Activated CD4-positive, alpha-beta T cell treated with anti-CD3 and anti-CD28 coated beads, Interleukin-2, Interleukin-6, amounts not matched to agents 100 ng/mL and 50 ng/mL, durations not matched to agents 16 hours and 8 hours (primary cell): ENCODE data around the gene PHF12.
A peak's percentile ranks its signal among the peaks of the same experiment; 100 is the strongest.

Source experiments
- DNase-seq: peaks from one replicate; pipeline ENCODE4 v3.0.0-alpha.2; 2020

Gene PHF12

DNA sequence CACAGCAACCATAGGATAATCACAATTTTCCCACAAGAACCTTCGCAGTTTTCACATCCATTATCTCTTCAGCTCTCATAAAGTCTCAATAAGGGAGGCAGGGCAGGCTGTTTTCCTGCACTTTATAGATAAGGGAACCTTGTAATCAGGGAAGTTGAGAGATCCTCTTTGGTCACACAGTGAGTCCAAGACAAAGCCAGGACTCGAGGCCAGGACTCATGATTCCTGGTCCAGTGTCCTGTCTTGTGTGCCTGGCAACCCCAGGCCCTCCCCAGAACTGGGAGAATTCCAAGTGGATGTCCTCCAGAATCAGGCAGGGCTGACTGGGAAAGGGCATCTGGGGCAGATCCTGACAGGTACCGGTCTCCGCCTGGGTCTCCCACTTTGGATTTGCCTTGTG is 23.1 kb upstream of the PHF12 start:
- no peak for DNase-seq

DNA sequence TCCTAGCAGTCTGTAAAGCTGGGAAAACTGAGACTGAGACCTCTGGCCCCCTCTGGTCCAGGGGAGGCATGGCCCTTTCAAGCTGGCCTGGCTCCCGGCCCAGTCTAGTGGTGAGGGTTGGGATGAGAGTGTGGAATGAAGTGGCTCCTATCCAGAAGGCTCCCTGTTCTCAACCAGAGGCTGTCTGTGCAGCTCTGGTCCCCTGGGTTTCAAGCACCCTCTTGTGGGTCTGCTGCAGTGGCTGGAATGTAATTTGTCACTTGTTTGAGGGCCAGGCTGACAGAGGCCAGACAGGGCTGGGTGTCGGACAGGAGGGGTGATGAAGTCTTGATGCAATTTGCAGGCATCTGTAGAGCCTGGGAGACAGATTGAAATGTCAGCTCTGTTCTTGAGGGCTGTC is 22.1 kb upstream of the PHF12 start:
- no peak for DNase-seq

- no peak for DNase-seq
Measured at GRCh38 chr17:28972437-28972836, 21.1 kb upstream of the PHF12 start.

- no peak for DNase-seq
Measured at GRCh38 chr17:28970879-28971278, 19.6 kb upstream of the PHF12 start.

DNA sequence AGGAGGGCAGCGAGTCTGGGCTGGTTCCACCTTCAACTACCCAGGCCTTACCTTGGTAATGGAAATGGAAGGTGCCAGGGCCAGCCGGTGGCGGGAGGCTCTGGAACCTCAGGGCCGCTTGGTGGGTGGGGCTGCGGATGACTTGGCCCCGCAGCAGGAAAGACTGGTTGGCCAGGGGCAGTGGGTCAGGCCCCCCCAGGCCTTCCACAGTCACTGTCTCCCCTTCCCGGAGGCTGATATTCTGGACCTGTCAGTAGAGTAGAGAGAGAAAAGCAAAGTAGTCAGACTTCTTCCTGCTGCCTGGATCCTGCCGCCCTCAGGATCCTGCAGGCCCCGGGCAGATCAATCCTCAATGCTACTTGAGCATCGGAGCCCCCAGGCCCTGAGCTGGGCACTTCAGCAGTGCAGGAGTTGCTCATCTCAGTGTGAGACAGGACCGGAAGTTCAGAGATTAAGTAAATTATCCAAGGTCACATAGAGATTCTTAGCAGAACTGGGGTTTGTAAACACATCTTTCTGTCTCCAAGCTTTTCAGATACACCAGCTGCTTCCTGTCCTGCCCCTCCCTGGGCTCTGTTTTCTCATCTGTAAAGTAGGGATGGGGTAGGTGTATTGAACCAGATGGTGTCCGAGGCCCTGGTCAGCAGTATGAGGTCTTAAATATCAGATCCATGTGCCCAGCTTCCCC is 18.5 kb upstream of the PHF12 start:
- no peak for DNase-seq

GRCh38 chr17:28968914-28969295 is 17.6 kb upstream of the PHF12 start:
- no peak for DNase-seq

- no peak for DNase-seq
Measured at GRCh38 chr17:28968231-28968913, 17.1 kb upstream of the PHF12 start.

DNA sequence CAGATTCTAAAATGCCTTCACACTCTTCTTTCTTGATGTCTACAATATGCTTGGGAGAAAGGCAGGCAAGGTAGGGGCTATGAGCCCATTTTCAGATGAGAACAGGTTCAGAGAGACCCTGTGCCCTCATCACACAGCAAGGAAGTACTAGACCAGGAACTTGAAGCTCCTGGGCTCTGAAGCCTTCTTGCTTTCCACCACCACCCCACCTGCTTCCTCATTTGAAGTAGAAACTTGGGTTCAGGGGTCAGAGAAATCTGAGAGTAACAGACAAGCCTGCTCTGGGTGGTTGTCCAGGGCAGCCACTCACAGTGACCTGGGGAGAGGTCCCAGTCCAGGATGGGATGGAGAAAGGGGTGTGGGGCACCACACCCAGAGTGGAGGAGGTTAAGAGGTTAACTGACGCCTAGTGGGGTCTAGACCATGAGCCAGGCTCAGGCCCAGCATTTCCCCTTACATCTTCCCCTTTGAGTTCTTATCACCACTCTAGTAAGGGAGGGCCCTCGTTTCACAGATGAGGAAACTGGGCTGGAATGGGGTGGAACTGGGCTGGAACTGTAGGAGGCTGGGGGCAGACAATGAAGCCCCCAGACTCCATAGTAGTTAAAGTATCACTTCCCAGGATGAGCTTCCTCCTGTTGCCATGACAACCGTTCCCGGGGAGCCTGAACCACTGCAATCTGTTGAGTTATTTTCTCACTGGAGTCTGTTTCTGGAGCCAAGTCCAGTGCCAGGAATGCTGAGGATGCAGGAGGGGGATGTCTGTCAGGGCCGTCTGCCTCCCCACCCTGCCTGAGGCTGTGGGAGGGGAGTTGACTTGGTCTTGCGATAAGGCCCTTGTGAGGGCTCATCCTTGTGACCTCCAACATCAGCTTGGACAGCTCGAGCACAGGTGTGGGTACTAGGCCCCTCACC is 16.2 kb upstream of the PHF12 start:
- no peak for DNase-seq

- no peak for DNase-seq
Measured at GRCh38 chr17:28963841-28964240, 12.5 kb upstream of the PHF12 start.

DNA sequence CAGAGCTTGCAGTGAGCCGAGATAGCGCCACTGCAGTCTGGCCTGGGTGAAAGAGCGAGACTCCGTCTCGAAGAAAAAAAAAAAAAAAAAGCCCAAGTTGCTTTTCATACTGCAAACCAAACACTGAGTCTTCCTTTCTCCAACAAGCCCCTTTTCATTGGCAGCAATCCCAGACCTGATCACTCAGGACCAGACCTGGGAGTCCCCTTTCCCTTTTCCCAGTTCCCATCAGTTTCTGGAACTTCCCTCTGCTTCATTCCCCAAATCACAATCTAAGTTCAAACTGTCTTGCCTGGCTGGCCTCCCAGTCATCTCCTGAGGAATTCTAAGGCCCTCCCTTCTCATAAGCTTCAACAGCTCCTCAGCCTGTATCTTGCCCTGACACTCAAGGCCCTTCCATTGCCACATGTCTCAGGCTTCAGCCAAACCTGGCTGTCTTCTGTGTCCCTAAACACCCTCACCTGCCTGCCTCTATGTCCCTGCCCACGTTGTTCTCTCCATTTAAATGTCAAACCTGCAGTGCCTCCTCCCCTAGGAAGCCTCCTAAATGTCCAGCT is 11.8 kb upstream of the PHF12 start:
- DNase-seq = no peak

GRCh38 chr17:28961391-28961790 is 10.1 kb upstream of the PHF12 start:
- no peak for DNase-seq

GRCh38 chr17:28960256-28961061 is 9.1 kb upstream of the PHF12 start:
- DNase-seq = no peak

DNA sequence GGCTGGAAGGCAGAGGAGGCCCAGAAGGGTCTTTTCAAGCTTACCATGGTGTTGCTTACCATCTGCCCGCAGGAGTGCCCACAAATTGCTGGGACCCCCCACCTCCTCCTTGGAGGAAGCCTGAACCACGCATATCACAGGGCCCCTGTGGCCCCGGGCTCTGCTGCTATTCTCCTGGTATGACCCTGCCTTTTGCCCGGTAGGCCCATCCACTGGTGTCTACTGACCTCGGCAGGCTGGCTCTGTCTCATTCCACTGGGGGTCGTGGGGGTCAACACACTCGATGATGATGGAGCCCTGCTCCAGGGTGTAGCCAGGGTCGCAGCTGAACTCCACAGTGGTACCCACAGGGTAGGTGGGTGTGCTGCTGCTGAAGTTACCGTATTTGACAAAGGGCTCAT is 8.2 kb upstream of the PHF12 start:
- no peak for DNase-seq

DNA sequence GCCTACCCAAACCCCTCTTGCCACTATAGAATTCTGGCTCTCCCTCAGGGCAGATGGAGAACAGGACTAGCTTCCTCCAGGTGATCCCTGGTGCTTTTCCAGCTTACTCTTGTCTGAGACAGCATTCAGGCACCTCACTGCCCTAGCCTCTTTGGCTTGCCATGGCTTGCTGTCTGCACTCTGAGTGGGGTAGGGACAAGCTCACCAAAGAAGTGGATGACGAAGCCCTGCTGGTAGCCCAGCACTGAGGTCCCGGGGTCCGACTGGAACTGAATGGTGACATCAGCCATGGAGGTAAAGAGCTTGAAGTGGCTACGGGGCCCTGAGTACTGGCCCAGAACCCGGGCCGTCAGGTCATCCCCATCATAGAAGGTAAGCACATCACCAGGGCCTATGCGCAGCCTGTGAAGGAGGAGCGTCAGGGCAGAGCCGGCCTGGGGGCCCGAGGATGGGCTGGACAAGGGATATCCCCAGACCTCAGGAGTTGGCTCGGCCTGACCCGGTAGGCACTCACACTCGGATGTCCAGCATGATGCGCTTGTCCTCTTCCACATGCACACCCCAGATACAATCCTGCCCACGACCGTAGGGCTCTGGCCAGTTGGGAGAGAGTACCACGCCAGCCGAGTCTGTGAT is 7.6 kb upstream of the PHF12 start:
- no peak for DNase-seq

- no peak for DNase-seq
Measured at GRCh38 chr17:28957992-28958355, 6.7 kb upstream of the PHF12 start.

DNA sequence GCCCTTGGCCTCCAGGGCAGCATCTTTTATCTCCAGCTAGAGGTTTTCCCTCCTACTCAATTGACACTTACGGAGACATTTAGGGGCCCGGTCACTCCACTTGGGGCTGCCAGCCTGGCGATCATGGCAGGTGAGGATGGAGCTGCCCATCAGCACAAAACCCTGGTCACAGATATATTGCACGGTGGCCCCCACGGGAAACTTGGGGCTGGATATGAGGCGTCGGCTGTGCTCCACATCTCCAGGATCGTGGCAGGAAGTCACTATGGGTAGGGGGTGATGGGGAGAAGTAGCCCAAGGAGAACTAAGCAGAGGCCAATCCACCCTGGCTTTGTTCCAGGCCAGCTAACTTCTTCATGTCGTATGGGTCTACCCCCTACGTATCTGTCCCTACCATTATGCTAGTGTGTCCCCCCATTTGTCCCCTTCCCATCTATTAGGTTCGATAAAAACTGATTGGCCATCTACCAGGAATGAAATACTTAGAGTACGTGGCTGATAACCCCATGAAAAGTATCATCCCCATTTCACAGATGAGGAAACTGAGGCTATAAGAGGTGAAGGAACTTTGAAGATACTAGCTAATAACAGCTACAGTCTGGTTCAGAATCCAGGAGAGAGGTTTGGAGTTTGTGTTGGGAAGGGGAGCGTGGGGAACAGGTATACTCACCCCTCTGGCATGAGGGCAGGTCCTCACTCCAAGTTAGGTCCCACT is 6.1 kb upstream of the PHF12 start:
- DNase-seq = no peak

DNA sequence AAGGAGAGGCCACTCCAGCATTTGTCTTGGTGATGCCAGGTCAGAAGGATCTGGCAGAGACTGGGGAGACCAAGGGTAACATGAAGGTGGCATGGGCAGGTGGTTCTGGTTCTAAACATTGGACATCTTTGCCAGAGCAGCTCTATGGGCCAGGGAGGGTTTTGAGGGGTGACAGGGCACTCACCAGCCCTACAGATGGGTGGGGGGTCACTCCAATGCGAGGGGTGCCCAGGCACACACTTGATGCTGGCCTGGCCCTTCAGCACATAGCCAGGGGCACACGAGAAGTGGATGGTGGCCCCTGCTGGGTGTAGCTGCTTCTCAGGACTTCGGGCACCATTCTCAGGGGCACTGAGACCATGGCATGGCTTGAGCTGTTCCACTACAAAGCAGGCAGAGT is 5.5 kb upstream of the PHF12 start:
- no peak for DNase-seq

DNA sequence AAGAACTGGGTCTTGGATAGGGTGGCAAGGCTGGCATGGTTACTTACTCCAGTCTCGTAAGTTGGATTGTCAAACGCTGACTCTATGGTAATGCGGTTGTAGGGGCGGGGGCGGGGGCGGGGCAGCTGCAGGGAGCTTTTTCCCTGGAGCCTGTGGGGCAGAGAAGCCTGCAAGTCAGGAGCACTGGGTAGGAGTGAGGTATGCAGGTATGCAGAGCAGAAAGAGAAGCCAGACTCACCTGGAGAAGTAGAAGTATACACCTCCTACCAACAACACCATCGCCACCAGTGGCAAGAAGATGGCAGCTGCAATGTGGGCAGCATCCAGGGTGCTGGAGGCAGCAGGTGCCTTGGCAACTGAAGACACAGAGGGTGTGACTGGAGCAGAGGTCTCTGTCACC is 4.8 kb upstream of the PHF12 start:
- no peak for DNase-seq

DNA sequence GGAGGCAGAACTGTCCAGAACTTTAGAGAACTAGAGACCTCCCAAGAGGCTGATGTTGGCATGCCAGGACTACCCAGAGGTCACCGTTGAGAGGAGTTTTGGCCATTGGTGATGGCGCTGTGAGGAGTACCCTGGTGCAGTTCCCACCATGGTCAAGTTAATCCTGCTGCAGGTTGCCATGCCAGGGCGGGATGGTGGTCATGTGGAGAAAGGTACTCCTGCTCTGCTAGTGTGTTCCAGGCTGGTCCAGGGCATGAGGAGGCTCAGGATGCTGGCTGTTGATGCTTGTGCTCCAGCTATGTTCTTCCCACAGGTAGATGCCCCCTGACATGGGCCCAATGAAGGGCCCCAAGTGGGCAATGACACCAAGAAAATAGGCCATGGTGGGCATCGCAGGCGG is 4.1 kb upstream of the PHF12 start:
- no peak for DNase-seq

DNA sequence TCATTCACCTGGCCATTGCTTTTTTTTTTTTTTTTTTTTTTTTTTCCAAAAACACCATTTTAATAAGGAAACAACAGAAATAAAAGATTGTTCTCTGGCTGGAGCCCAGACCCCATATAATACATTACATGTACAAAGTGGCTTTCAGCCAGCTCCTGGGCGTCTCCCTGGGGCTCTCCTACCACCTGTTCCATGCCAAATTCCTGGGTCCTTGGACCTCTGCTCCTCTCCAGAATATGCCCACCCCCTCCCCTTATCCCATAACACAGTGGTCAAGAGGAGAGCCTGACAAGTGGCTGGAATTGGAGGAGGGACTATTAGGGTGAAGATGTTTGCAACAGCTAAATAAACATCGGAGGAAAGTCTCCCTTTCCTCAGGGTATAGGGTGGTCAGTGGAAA is 3.6 kb upstream of the PHF12 start:
- no peak for DNase-seq

DNA sequence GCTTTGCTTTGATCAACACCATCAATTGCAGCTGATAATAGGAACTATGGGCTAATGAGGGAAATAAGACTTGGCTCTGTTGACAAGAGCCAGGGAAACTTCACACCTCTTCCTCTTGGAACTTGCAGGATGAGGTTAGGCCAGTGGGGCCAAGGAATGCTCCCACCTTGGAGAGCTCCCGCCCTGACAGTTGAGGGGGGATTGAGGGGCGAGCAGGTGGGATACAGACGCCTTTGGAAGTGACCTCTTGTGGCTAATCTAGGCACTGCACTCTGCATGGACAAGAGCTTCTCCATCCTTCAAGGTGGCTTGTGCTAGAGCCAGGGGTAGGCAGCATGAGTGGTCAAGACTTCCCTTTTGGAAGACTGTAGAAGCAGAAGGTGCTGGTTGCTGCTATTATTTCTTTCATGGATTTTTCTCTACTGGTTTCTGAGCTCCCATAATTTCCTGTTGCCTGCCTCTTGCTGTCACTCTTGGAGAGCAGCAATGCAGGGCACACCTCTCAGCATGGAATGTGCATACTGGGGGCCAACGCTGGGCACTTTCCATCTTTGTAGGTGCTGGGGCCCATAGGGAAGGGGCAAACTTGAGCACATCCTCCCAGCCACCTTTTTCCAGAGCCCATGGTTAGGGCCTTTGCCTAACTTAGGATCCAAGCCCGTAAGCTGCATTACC is 2.3 kb upstream of the PHF12 start:
- DNase-seq = peak; percentile 61
